Transverse colon (tissue), 4 donors: Measurements from ENCODE around the gene ZNF629. TPM values are rescaled to one million over a fixed set of nuclear protein-coding genes. Genes with fewer than 3 reads are reported as not detected.

Source experiments
- DNase-seq: peaks from one replicate; pipeline ENCODE4 v3.0.0-alpha.2; 2019
- H3K27ac ChIP-seq, 4 donors: fragments of 200-600 bp; sonication (generic); 2 replicates each; pipeline ENCODE4 v1.5.1; 2016 to 2018; ENCODE audit warnings: inconsistent platforms in 4 of 4
- H3K27me3 ChIP-seq: fragments of 200-600 bp; sonication (generic); 2 replicates; pipeline ENCODE4 v1.5.1; 2017; ENCODE audit warnings: inconsistent platforms
- H3K36me3 ChIP-seq, 4 donors: fragments of 200-600 bp; sonication (generic); 2 replicates each; pipeline ENCODE4 v1.5.1; 2017 to 2019; ENCODE audit warnings: inconsistent platforms in 4 of 4
- H3K4me1 ChIP-seq, 4 donors: fragments of 200-600 bp; sonication (generic); 2 replicates each; pipeline ENCODE4 v1.5.1; 2017 to 2020; ENCODE audit warnings: inconsistent platforms in 4 of 4
- H3K4me3 ChIP-seq, 4 donors: fragments of 200-600 bp; sonication (generic); 1 replicate in 1 of 4; 2 replicates in 3 of 4; pipeline versions ENCODE4 v1.5.1 to v1.6.1; 2017 to 2019; ENCODE audit warnings: inconsistent platforms in 4 of 4
- H3K9me3 ChIP-seq, 2 donors: fragments of 200-600 bp; sonication (generic); 2 replicates each; pipeline ENCODE4 v1.5.1; 2017 to 2019; ENCODE audit warnings: inconsistent platforms in 2 of 2
- CTCF ChIP-seq, 5 experiments: fragments of 200-600 bp in 3 of 5; fragments of 450-650 bp in 2 of 5; sonication (generic) in 3 of 5; IDR thresholded peaks; 1 replicate in 2 of 5; 2 replicates in 3 of 5; pipeline ENCODE4 v1.5.1; 2016 to 2017; ENCODE audit warnings: antibody characterized with exemption in 5 of 5, inconsistent platforms in 3 of 5, mild to moderate bottlenecking in 2 of 5, moderate library complexity in 1 of 5
- EP300 ChIP-seq: sonication (generic); formaldehyde crosslinking; IDR thresholded peaks from one replicate; pipeline ENCODE4 v1.6.1; 2017; ENCODE audit warnings: antibody characterized with exemption, low read depth
- POLR2A ChIP-seq: fragments of 450-650 bp; IDR thresholded peaks from one replicate; pipeline ENCODE4 v1.6.1; 2016; ENCODE audit warnings: antibody characterized with exemption, mild to moderate bottlenecking, moderate library complexity
- POLR2AphosphoS5 ChIP-seq, 3 donors: sonication (generic); formaldehyde crosslinking; IDR thresholded peaks; one replicate each; pipeline ENCODE4 v1.6.1; 2016; ENCODE audit warnings: antibody characterized with exemption in 3 of 3
- WGBS, 2 donors: methylation state at CpG; one replicate each; pipeline ENCODE4 v1.1.5; 2018; ENCODE audit warnings: low coverage in 1 of 2; 5-methylcytosine and 5-hydroxymethylcytosine counted together
- in situ Hi-C, 4 donors: fragments of 200-750 bp; cut with MboI; loops; one replicate each; pipeline versions ENCODE4 v1.15.0 to v1.15.1; 2017; ENCODE audit warnings: low sequenced_read_pairs in 3 of 4, low pct_ligation_motif_present in 1 of 4, low pct_unique_long_range_greater_than_20kb in 1 of 4
- intact Hi-C: fragments of 100-400 bp; cut with DNase I; formaldehyde crosslinking; loops from one replicate; pipeline ENCODE4 v1.15.1; 2023; ENCODE audit warnings: low total_unique reads
- total RNA-seq, 4 donors: library from RNA; depleted of rRNA; stranded (reverse); fragments of >200 nt; gene quantifications; one replicate each; pipeline ENCODE4 v1.1.0, GENCODE V29; 2016

ZNF629 gene
- total RNA-seq, 4 donors from 2014 or later: 13.5 to 29.9 (median 16.4) TPM

DNA sequence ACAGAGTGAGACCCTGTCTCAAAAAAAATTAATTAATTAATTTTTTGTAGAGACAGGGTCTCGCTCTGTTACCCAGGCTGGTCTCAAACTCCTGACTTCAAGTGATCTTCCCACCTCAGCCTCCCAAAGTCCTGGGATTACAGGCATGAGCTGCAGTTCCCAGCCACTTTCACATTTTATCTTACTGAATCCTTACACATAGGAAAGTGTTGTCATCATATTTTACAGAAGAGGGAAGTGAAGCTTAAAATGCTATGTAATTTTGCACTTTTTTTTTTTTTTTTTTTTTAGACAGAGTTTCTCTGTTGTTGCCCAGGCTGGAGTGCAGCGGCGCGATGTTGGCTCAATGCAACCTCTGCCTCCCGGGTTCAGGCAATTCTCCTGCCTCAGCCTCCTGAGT, 21.1 kb upstream of the ZNF629 start:
- intact Hi-C loops (no loop called here), in situ Hi-C loops (no loop called here)
- TF ChIP-seq EP300: no peak
- TF ChIP-seq POLR2A: no peak
- TF ChIP-seq CTCF (IDR thresholded peaks at IDR 0.05): no peak
- no peak for TF ChIP-seq POLR2AphosphoS5 (IDR thresholded peaks at IDR 0.05)
- DNase-seq: no peak
- H3K27ac ChIP-seq: no peak overlapping the region
- H3K36me3 ChIP-seq: no peaks in the 10 kb centered on the region
- H3K27me3 ChIP-seq: no peaks in the 10 kb centered on the region
- WGBS, 2 donors: 86 to 87% methylated on average over 1 to 5 of the region's 5 CpGs
- H3K4me3 ChIP-seq: no peak overlapping the region
- H3K4me1 ChIP-seq: peaks cover 8 to 22% (median 15%) of the 10 kb centered on the region in 4 donors
- no peaks in the 10 kb centered on the region for H3K9me3 ChIP-seq

DNA sequence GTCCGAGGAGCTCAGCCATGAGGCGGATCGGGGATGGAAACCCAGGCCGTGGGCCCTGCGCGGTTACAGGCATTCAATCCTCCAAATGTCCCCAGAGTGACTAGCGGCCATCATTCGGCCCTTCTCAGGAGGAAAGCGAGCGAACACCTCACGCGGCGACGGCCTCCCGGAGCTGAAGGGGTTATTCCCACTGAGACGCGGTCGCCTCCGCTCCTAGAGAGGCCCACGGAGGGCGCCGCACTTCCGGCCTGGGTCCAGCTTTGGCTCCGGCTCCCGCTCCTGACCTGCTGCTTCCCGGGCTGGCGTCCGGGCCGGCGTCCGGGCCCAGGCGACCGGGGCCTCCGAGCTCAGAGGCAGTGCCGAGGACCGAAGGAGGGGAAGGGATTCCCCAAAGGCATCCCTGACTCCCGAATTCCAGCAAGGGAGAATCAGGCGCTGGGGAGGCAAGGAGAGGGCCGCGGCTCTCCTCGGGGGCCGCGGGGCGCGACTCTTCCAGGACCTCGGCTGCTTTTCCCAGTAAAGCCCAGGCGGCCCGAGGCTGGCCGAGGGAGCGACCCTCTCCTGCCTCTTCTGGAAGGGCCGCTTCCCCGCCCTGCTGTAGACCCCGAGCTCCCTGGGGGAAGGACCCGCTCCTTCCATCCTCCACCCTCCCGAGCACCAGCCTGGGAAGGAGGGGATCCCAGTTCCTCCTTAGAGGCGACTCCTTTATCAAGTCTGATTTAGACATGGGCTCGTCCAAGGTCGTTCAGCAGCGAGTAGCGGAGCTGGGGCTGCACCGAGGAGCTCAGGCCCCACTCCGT, 18.6 kb upstream of the ZNF629 start:
- H3K4me1 ChIP-seq: peaks cover 8 to 20% (median 14%) of the 10 kb centered on the region in 4 donors

GRCh38 chr16:30805056-30805369, 18.0 kb upstream of the ZNF629 start:
- TF ChIP-seq CTCF (IDR thresholded peaks at IDR 0.05) (no peak), EP300 (no peak)
- Histone ChIP-seq H3K4me3 (peak overlapping the region; percentile 47 to 95 (median 63)), H3K4me1 (peaks cover 8 to 20% (median 14%) of the 10 kb centered on the region in 4 donors), H3K36me3 (no peaks in the 10 kb centered on the region), H3K27me3 (no peaks in the 10 kb centered on the region), H3K9me3 (no peaks in the 10 kb centered on the region), H3K27ac (peak overlapping the region; percentile 93 to 98 (median 94))
- intact Hi-C loops: no loop called here
- no peak for DNase-seq
- in situ Hi-C loops: no loop called here
- 42 to 53% methylated on average over 3 to 8 of the region's 8 CpGs for WGBS, 2 donors

More for the DNA sequence above, 18.6 kb upstream of the ZNF629 start:
- TF ChIP-seq EP300: no peak
- TF ChIP-seq POLR2AphosphoS5 (IDR thresholded peaks at IDR 0.05): peak; percentile 89 to 96 (median 96)
- TF ChIP-seq CTCF (IDR thresholded peaks at IDR 0.05): no peak
- TF ChIP-seq POLR2A: peak; percentile 94
- intact Hi-C loops: no loop called here
- in situ Hi-C loops: no loop called here
- 19% methylated on average over 35 of the region's 62 CpGs; no CpG with 5 or more reads in 1 of the 2 donors for WGBS, 2 donors
- peak overlapping the region; percentile 47 to 95 (median 63) for H3K4me3 ChIP-seq
- H3K27ac ChIP-seq: peak overlapping the region; percentile 93 to 98 (median 94)
- H3K9me3 ChIP-seq: no peaks in the 10 kb centered on the region
- DNase-seq: peak; percentile 90
- no peaks in the 10 kb centered on the region for H3K36me3 ChIP-seq
- H3K27me3 ChIP-seq: no peaks in the 10 kb centered on the region

GRCh38 chr16:30802936-30803335, 15.9 kb upstream of the ZNF629 start:
- intact Hi-C loops (no loop called here), in situ Hi-C loops (no loop called here)
- Histone ChIP-seq H3K36me3 (no peaks in the 10 kb centered on the region), H3K27ac (no peak overlapping the region), H3K4me3 (no peak overlapping the region), H3K9me3 (no peaks in the 10 kb centered on the region), H3K27me3 (no peaks in the 10 kb centered on the region), H3K4me1 (peaks cover 8 to 20% (median 14%) of the 10 kb centered on the region in 4 donors)
- no peak for TF ChIP-seq POLR2A
- TF ChIP-seq POLR2AphosphoS5 (IDR thresholded peaks at IDR 0.05): no peak
- TF ChIP-seq CTCF (IDR thresholded peaks at IDR 0.05): no peak
- no peak for TF ChIP-seq EP300
- WGBS, 2 donors: 67 to 80% methylated on average over 3 of the region's 3 CpGs
- DNase-seq: no peak
